Measurements from ENCODE around the gene TCEA2. TPM values are rescaled to one million over a fixed set of nuclear protein-coding genes. Genes with fewer than 3 reads are reported as not detected.

TCEA2 gene
- total and polyA plus RNA-seq, 2 of the 13 experiments (the other 11 are each of a cell fraction or from before 2014, with no cell fraction given), result 28.1 to 33.7 TPM

- peak; percentile 26; the same call in 1 of the 2 replicates for TF ChIP-seq MLXIP (CRISPR knock-in tag; IDR thresholded peaks at IDR 0.05; ENCODE audit: borderline replicate concordance)
- peak; percentile 37; the same call in 1 of the 2 replicates for TF ChIP-seq ZNF225 (CRISPR knock-in tag; IDR thresholded peaks at IDR 0.05)
- TF ChIP-seq ZNF75D (CRISPR knock-in tag; IDR thresholded peaks at IDR 0.05; ENCODE audit: borderline replicate concordance), result 0 out of 2 replicates have a peak, but pooled peaks have one; percentile 75
- TF ChIP-seq, protein P1, sequence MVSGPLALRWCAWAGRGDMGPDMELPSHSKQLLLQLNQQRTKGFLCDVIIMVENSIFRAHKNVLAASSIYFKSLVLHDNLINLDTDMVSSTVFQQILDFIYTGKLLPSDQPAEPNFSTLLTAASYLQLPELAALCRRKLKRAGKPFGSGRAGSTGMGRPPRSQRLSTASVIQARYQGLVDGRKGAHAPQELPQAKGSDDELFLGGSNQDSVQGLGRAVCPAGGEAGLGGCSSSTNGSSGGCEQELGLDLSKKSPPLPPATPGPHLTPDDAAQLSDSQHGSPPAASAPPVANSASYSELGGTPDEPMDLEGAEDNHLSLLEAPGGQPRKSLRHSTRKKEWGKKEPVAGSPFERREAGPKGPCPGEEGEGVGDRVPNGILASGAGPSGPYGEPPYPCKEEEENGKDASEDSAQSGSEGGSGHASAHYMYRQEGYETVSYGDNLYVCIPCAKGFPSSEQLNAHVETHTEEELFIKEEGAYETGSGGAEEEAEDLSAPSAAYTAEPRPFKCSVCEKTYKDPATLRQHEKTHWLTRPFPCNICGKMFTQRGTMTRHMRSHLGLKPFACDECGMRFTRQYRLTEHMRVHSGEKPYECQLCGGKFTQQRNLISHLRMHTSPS (CRISPR knock-in tag; IDR thresholded peaks at IDR 0.05; ENCODE audit: low read depth), result peak; percentile 59; the same call in 1 of the 2 replicates
- TF ChIP-seq, protein P2, sequence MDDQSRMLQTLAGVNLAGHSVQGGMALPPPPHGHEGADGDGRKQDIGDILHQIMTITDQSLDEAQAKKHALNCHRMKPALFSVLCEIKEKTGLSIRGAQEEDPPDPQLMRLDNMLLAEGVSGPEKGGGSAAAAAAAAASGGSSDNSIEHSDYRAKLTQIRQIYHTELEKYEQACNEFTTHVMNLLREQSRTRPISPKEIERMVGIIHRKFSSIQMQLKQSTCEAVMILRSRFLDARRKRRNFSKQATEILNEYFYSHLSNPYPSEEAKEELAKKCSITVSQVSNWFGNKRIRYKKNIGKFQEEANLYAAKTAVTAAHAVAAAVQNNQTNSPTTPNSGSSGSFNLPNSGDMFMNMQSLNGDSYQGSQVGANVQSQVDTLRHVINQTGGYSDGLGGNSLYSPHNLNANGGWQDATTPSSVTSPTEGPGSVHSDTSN (CRISPR knock-in tag; IDR thresholded peaks at IDR 0.05; ENCODE audit: borderline replicate concordance), result no peak
- peak; percentile 91; the same call in 1 of the 2 replicates for TF ChIP-seq PAX8 (CRISPR knock-in tag; IDR thresholded peaks at IDR 0.05; ENCODE audit: borderline replicate concordance)
- 0 out of 2 replicates have a peak, but pooled peaks have one; percentile 61 for TF ChIP-seq ZNF747 (CRISPR knock-in tag; IDR thresholded peaks at IDR 0.05; ENCODE audit: borderline replicate concordance)
- TF ChIP-seq ZSCAN22 (CRISPR knock-in tag; IDR thresholded peaks at IDR 0.05), result 0 out of 2 replicates have a peak, but pooled peaks have one; percentile 60
- TF ChIP-seq ZNF501 (CRISPR knock-in tag; IDR thresholded peaks at IDR 0.05), result 0 out of 2 replicates have a peak, but pooled peaks have one; percentile 8
- TF ChIP-seq ZNF737 (CRISPR knock-in tag; IDR thresholded peaks at IDR 0.05; ENCODE audit: borderline replicate concordance), result no peak
Observed at GRCh38 chr20:64064145-64064698, 1.2 kb downstream of the TCEA2 start (continued).
